Stimulated activated CD8-positive, alpha-beta memory T cell treated with anti-CD3 and anti-CD28 coated beads, Interleukin-12 subunit alpha, Interleukin-12 subunit beta, amount 100 ng/mL, for 1 hour (primary cell): ENCODE measurements around the gene KIF3B.
"Not testable (repeated sequence)": the region's sequence is repeated elsewhere in the genome, so short reads cannot be mapped to it uniquely, and the experiment has no call there.

Experiments
- DNase-seq: peaks from one replicate; pipeline ENCODE4 v3.0.0-alpha.2; 2020; ENCODE audit warnings: low read depth

Gene KIF3B

DNA sequence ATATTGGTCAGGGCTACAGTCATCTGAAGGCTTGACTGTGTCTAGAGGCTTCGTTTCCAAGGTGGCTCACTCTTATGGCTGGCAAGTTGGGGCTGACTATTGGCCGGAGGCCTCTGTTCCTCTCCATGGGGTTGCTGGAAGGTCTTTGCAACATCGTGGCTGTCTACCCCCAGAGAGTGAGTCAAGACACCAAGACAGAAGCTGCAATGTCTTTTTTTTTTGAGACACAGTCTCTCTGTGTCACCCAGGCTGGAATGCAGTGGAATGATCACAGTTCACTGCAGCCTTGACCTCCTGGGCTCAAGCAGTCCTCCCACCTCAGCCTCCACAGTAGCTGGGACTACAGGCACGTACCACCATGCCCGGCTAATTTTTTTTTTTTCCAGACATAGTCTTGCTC, 29.4 kb upstream of the KIF3B start:
- DNase-seq, result no peak

DNA sequence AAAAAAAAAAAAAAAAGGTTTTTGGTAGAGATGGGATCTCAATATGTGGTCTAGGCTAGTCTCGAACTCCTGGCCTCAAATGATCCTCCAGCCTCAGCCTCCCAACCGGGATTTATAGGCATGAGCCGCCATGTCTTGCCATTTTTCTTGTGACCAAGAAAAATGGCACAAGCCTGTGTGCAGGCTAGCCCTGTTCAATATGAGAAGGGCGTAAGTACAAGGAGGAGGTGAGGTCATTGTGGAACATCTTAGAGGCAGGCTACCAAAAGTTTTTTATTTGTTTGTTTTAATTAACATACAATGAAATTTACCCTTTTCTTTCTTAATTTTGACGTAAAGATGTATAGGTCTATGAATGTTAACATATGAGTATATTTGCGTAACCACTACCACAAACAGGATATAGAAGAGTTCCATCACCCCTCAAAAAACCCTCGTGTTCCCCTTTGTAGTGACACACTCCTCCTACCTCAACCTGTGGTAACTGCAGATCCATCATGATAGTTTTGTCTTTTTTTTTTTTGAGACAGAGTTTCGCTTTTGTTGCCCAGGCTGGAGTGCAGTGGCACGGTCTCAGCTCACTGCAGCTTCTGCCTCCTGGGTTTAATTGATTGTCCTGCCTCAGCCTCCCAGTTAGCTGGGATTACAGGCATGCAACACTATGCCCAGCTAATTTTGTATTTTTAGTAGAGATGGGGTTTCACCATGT, 28.3 kb upstream of the KIF3B start:
- DNase-seq, result no peak

- no peak for DNase-seq
These were observed 26.0 kb upstream of the KIF3B start for GRCh38 chr20:32251470-32251869.

GRCh38 chr20:32252189-32252588, 25.3 kb upstream of the KIF3B start:
- peak; percentile 19 for DNase-seq

GRCh38 chr20:32260973-32261372, 16.5 kb upstream of the KIF3B start:
- DNase-seq, result not testable (repeated sequence)

DNA sequence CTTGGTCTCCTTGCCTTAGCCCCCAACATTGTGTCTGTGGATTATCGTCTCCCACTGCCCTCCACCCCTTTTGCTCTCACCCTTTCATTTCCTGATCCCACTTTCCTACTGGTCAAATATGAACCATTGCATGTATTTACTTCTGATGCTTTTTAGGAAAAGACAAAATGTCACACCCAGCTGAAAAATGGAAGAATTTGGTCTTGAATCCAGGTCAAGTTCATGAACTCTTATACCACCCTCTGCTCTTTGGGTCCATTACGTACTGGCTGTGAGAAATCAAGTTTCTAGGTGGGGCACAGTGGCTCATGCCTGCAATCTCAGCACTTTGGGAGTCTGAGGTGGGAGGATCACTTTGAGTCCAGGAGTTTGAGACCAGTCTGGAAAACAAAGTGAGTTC, 15.8 kb upstream of the KIF3B start:
- no peak for DNase-seq

DNA sequence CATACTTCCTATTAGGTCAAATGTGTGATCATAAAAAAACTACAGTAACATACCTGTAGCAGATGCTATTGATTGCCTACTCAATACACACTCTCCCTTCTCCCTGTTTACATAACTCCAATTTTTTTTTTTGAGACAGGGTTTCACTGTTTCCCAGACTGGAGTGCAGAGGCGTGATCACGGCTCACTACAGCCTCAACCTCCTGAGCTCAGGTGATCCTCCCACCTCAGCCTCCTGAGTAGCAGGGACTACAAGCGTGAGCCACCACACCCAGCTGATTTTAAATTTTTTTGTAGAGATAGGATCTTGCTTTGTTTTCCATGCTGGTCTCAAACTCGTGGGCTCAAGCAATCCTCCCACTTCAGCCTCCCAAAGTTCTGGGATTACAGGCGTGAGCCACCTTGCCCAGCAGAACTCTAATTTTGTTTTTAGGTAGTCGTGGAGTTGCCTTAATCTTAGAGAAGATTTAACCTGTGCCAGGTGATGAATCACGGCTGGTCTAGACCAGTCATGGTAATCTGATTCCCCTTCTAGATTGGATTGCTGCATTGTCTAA, 14.0 kb upstream of the KIF3B start:
- DNase-seq, result no peak

DNA sequence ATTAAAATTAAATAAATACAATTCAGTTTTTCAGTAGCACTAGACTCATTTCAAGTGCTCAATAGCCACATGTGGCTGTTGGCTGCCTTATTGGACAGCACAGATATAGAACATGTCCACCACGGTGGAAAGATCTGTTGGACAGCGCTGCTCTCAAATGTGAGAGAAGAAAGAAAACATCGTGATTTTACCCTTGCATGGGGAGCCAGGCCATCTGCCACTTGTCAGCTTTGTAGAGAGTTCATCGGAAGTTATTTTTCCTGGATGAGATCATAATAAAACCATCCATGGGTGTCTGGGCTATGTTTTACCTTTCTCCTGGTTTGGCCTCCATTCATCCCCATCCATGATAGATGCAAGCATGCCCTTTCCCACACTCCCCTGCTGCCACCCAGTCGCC, 5.8 kb upstream of the KIF3B start:
- no peak for DNase-seq

DNA sequence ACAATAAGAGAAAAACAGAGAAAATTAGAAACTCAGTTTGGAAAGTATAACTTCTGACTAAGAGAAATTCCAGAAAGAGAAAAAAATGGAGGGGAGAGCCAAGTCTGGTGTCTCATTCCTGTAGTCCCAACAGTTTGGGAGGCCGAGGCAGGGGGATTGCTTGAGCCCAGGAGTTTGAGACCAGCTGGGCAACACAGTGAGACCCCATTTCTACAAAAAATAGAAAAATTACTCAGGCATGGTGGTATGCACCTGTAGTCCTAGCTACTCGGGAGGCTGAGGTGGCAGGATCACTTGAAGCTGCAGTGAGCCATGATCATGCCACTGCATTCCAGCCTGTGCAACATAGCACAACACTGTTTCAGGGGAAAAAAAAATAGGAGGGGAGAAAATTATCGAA, 3.1 kb upstream of the KIF3B start:
- no peak for DNase-seq

- not testable (repeated sequence) for DNase-seq
These were observed 2.3 kb upstream of the KIF3B start for GRCh38 chr20:32275163-32275562.

GRCh38 chr20:32278199-32278643, 770 bp downstream of the KIF3B start:
- DNase-seq, result no peak

DNA sequence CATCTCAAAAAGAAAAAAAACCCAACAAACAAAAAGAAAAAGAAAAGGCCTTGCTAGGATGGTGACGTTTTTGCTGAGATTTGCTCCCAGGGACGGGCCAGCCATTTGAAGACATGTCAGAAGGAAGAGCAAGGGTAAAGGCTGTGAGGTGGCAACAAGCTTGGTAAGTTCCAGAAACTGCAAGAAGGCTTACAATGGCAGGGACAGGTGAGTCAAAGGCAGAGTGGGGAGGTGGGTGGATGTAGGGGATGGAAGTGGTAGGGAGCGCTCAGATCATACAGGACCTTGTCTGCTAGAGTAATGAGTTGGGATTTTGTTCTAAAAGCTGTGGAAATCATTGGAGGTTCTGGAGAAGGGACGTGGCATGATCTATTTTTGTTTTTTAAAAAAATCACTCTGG, 4.3 kb downstream of the KIF3B start:
- DNase-seq, result no peak

- no peak for DNase-seq
These were observed 5.0 kb downstream of the KIF3B start for GRCh38 chr20:32282461-32282860.

DNA sequence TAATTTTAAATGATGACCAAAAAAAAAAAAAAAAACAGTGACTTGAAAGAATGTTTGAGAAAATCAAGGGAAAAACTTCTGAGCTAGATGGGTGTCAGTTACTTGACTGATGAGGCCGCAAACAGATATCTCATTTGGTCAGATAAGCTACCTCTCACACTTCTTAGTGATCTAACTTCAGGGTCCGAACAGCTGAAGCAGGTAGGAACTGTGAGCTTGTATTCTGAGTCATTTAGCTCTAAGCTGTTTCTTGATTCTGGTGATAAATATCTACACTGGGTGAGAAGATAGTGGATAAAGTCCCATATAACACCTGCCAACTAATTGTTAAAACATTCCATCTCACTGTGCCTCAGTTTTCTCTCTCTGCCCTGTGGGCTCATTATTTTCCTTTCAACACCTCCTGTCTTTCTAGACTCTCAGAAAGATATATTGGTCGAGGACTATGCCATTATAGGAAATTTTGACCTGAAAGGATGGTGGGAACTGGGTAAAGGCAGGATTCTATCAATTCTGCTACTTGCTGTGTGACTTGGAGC, 7.7 kb downstream of the KIF3B start:
- DNase-seq, result no peak

- DNase-seq, result peak; percentile 6
These were observed 8.3 kb downstream of the KIF3B start for GRCh38 chr20:32285621-32286371.

DNA sequence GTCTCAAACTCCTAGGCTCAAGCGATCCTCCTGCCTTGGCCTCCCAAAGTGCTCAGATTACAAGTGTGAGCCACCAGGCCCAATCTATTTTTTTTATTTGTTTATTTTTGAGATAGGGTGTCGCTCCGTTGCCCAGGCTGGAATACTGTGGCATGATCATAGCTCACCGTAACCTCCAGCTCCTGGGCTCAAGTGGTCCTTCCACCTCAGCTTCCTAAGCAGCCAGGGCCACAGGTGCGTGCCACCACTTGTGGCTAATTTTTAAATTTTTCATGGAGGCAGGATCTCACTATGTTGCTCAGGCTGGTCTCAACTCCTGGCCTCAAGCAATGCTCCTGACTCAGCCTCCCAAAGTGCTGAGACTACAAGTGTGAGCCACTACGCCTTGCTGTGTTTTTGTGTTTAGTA, 9.8 kb downstream of the KIF3B start:
- no peak for DNase-seq

DNA sequence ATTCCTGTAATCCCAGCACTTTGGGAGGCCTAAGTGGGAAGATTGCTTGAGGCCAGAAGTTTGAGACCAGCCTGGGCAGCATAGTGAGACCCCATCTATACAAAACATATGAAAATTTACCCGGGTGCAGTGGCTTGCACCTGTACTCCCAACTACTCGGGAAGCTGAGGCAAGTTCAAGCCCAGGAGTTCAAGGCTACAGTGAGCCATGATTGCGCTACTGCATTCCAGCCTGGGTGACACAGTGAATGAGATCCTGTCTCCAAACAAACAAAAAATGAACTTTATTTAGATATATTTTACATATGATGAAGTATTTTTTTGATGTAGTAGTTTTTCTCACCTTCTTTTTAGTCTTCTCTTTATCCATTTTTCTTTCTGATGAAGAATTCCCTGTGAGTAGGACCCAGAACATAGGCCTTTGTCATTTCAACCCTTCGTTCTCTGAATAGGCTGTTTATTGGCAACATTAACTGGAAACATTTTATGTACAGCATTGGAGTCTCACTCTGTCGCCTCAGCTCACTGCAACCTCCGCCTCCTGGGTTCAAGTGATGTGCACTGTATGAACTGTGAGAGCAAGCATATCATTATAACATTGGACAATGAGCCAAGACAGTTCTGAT, 10.9 kb downstream of the KIF3B start:
- DNase-seq, result no peak

DNA sequence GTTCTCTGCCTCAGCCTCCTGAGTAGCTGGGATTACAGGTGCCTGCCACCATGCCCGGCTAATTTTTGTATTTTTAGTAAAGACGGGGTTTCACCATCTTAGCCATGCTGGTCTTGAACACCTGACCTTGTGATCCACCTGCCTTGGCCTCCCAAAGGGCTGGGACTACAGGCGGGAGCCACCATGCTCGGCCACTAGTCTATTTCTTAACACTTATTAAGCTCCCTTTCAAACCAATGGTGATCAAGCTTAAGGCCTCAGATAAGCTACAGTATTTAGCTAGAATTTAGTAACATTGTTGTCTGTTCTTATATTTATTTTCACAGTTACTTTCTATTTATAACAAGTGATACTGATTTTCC, 11.8 kb downstream of the KIF3B start:
- DNase-seq, result not testable (repeated sequence)

GRCh38 chr20:32289661-32290431, 12.4 kb downstream of the KIF3B start:
- DNase-seq, result no peak

DNA sequence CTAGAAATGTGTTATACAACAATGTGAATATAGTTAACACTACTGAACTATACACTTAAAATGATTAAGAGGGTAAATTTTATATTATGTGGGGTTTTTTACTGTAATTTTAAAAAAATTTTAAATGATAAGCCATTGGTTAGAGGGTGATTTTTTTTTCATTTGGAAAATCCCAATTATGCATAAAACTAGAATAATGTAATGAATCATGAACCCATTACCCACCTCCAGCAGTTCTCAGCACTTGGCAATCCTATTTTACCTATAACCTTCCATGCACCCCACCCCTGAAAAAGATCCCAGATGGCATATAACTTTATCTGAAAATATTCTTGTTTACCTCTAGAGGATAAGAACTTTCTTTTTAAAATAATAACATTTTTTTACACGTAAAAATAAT, 13.7 kb downstream of the KIF3B start:
- DNase-seq, result no peak

DNA sequence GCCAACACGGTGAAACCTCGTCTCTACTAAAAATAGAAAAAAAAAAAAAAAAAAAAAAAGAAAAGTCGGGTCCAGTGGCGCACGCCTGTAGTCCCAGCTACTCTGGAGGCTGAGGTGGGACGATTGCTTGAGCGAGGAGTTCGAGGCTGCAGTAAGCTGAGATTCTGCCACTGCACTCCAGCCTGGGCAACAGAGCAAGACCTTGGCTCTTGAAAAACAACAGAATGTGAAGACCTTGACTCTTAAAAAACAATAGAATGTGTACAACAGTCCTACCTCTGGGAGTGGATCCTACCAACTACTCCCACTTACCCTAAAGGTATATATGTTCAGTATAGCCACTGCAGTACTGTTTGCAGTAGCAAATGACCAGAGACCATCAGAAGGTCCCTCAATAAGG, 15.1 kb downstream of the KIF3B start:
- no peak for DNase-seq

DNA sequence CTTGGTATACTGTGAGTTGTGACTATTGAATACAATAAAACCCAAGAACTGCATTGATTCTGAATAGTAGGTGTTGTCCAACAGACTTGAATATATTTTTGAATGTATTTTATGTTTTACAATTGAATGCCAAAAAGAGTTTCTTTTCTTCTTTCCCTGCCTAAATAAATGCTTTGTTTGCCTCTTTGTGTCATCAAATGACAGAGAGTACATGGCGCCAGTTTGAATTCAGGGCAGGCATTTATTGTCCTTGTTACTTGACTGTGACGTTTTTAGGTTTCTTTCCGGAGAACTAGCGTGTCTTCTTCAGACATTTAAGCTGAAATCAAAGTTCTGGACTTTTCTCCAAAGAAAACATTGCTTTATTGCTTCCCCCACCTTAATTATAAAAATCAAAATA, 16.6 kb downstream of the KIF3B start:
- DNase-seq, result no peak
